GM18498 (cell line): ENCODE results near the gene SGCA.

Source experiments
- ATAC-seq: cut with Tn5 transposase; IDR thresholded peaks from one replicate; pipeline ENCODE4 v1.9.1; 2021; ENCODE audit warnings: mild to moderate bottlenecking, moderate library complexity; ENCODE audit not compliant: unreplicated experiment

Gene SGCA

GRCh38 chr17:50219939-50220465 is 54.2 kb downstream of the SGCA start:
- ATAC-seq = no peak

GRCh38 chr17:50220811-50221210 is 55.0 kb downstream of the SGCA start:
- ATAC-seq = no peak

GRCh38 chr17:50221266-50221863 is 55.6 kb downstream of the SGCA start:
- no peak for ATAC-seq

- ATAC-seq = no peak
Measured at GRCh38 chr17:50221864-50222545, 56.2 kb downstream of the SGCA start.

GRCh38 chr17:50222922-50223321 is 57.1 kb downstream of the SGCA start:
- no peak for ATAC-seq
